A673 (cell line): Measurements from ENCODE around the gene RYR1. TPM values are rescaled to one million over a fixed set of nuclear protein-coding genes. Genes with fewer than 3 reads are reported as not detected.

Experiments
- BruUV-seq: library from RNA; stranded (reverse); fragments of 400-500 nt; replicated peaks from 2 replicates; lab custom pipeline; 2021; lab: Mats Ljungman, UMichigan
- CTCF ChIA-PET: fragments of 300-600 bp; sonication (Branson Sonifier 250); formaldehyde crosslinking; loops from one replicate; lab custom pipeline; 2022; ENCODE audit warnings: antibody characterized with exemption; lab: Charles Lee
- POLR2A ChIA-PET: fragments of 300-600 bp; sonication (Branson Sonifier 250); formaldehyde crosslinking; loops from one replicate; lab custom pipeline; 2022; ENCODE audit warnings: antibody characterized with exemption; ENCODE audit not compliant: low non-redundant PET; lab: Charles Lee
- DNase-seq: peaks from one replicate; pipeline ENCODE4 v3.0.0-alpha.2; 2015; ENCODE audit warnings: low spot score
- H3K27ac ChIP-seq: fragments of 200-600 bp; sonication (generic); 2 replicates; pipeline ENCODE4 v1.5.1; 2016; ENCODE audit warnings: mixed run types, low read depth, mild to moderate bottlenecking, mixed read lengths, antibody characterized with exemption, low read length; ENCODE audit not compliant: poor library complexity, severe bottlenecking
- H3K27me3 ChIP-seq: fragments of 200-600 bp; sonication (generic); replicated peaks from 2 replicates; pipeline ENCODE4 v1.6.1; 2017; ENCODE audit warnings: mixed run types, low read depth, mild to moderate bottlenecking, mixed read lengths, antibody characterized with exemption, low read length; ENCODE audit not compliant: insufficient read depth, poor library complexity
- H3K36me3 ChIP-seq: fragments of 200-600 bp; sonication (generic); 2 replicates; pipeline ENCODE4 v1.6.1; 2016; ENCODE audit warnings: mixed run types, mild to moderate bottlenecking, mixed read lengths, antibody characterized with exemption, low read length; ENCODE audit not compliant: insufficient read depth, poor library complexity, severe bottlenecking
- H3K4me1 ChIP-seq: fragments of 200-600 bp; sonication (generic); 2 replicates; pipeline ENCODE4 v1.6.1; 2017; ENCODE audit warnings: mixed run types, mild to moderate bottlenecking, mixed read lengths, antibody characterized with exemption, low read length; ENCODE audit not compliant: insufficient read depth, poor library complexity, severe bottlenecking
- H3K4me3 ChIP-seq: fragments of 200-600 bp; sonication (generic); 2 replicates; pipeline ENCODE4 v1.5.1; 2016; ENCODE audit warnings: low read depth, mixed run types, mild to moderate bottlenecking, mixed read lengths, low read length; ENCODE audit not compliant: poor library complexity, severe bottlenecking
- H3K9me3 ChIP-seq: fragments of 200-600 bp; sonication (generic); 2 replicates; pipeline ENCODE4 v1.6.1; 2016; ENCODE audit warnings: mixed run types, low read depth, mild to moderate bottlenecking, mixed read lengths, antibody characterized with exemption, low read length; ENCODE audit not compliant: poor library complexity, severe bottlenecking
- CTCF ChIP-seq: fragments of 300-800, 200-600 bp; sonication (generic); conservative IDR thresholded peaks from 2 replicates; pipeline ENCODE4 v1.5.1; 2017; ENCODE audit warnings: low read depth, mild to moderate bottlenecking, antibody characterized with exemption, low read length, moderate library complexity, mixed read lengths
- EZH2 ChIP-seq: fragments of 200-600 bp; sonication (generic); IDR thresholded peaks from 2 replicates; pipeline ENCODE4 v1.6.1; 2017; ENCODE audit warnings: borderline replicate concordance, low read depth, mild to moderate bottlenecking, mixed read lengths, antibody characterized with exemption, low read length; ENCODE audit not compliant: poor library complexity, severe bottlenecking
- intact Hi-C: fragments of 100-400 bp; cut with micrococcal nuclease; formaldehyde crosslinking; loops from one replicate; pipeline ENCODE4 v1.10.0; 2022; ENCODE audit not compliant: unreplicated experiment
- total RNA-seq: library from RNA; stranded (reverse); gene quantifications from 2 replicates; pipeline ENCODE4 v1.2.3, GENCODE V29; 2021

The RYR1 gene
- total RNA-seq, 1 experiment from 2014 or later = 0.28 TPM

DNA sequence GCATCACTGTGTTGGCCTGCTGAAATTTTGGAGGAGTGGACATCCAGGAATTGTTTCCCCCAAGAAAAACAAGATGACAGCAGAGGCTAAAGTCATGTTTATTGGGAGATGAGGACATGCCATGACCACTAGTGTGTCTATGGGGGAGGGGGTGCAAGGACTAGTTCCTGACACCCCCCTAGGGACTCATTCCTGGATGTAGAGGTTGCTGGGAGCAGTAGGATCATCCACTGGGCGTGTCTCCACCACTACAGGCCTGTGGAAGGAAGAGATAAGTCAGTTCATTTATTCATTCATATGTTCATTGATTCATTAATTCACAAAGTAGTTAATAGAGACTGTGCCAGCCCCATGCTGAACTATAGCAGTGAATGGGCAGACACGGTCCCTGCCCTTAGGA, 154.1 kb downstream of the RYR1 start:
- no peaks in the 10 kb centered on the region for H3K9me3 ChIP-seq
- BruUV-seq = no TSS peak
- no peak for DNase-seq
- H3K4me1 ChIP-seq = no peaks in the 10 kb centered on the region
- no peak overlapping the region for H3K4me3 ChIP-seq
- intact Hi-C loops = no loop called here
- POLR2A ChIA-PET = no interaction called here
- TF ChIP-seq EZH2 = no peak
- no peak for TF ChIP-seq CTCF
- CTCF ChIA-PET = no interaction called here
- no peaks in the 10 kb centered on the region for H3K27me3 ChIP-seq
- no peaks in the 10 kb centered on the region for H3K36me3 ChIP-seq
- H3K27ac ChIP-seq = no peak overlapping the region

DNA sequence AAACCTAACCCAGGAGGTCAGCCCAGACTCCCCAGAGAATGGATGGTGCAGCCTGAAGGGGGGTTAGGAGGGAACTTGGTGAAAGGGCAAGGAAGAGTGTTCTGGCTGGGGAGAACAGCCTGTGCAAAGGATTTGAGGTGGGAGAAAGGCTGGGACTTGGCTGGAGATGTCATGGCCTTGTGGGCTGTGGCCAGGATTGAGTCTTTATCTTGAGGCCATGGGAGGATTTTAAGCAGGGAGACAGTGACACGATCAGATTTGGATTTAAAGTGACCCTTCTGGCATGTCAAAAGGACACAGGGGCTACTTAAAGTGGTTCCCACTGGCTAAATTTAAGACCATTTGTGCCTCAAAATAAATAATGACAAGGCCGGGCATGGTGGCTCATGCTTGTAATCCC, 154.6 kb downstream of the RYR1 start:
- no peaks in the 10 kb centered on the region for H3K4me1 ChIP-seq
- no peaks in the 10 kb centered on the region for H3K27me3 ChIP-seq
- H3K9me3 ChIP-seq = no peaks in the 10 kb centered on the region
- POLR2A ChIA-PET = no interaction called here
- no peak overlapping the region for H3K4me3 ChIP-seq
- TF ChIP-seq EZH2 = no peak
- TF ChIP-seq CTCF = no peak
- no peaks in the 10 kb centered on the region for H3K36me3 ChIP-seq
- intact Hi-C loops = no loop called here
- no TSS peak for BruUV-seq
- DNase-seq = no peak
- CTCF ChIA-PET = no interaction called here
- no peak overlapping the region for H3K27ac ChIP-seq

GRCh38 chr19:38592940-38593339, 159.4 kb downstream of the RYR1 start:
- no peak overlapping the region for H3K4me3 ChIP-seq
- H3K27ac ChIP-seq = no peak overlapping the region
- intact Hi-C loops = no loop called here
- TF ChIP-seq EZH2 = no peak
- TF ChIP-seq CTCF = 0 out of 2 replicates have a peak, but pooled peaks have one; percentile 9
- no TSS peak for BruUV-seq
- H3K9me3 ChIP-seq = no peaks in the 10 kb centered on the region
- no peaks in the 10 kb centered on the region for H3K4me1 ChIP-seq
- CTCF ChIA-PET = no interaction called here
- DNase-seq = no peak
- no peaks in the 10 kb centered on the region for H3K36me3 ChIP-seq
- H3K27me3 ChIP-seq = no peaks in the 10 kb centered on the region
- POLR2A ChIA-PET = interaction anchor here (0.6 kb wide), 1 partner anchor 38 kb away, joined by 11 read pairs; no protein-coding TSS in a partner anchor
